Endothelial cell of umbilical vein (primary cell): ENCODE data around the gene TIGIT. TPM values are rescaled to one million over a fixed set of nuclear protein-coding genes. Genes with fewer than 3 reads are reported as not detected.

Source experiments
- BruUV-seq: library from RNA; stranded (reverse); fragments of 400-500 nt; replicated peaks from 2 replicates; lab custom pipeline; 2021; lab: Mats Ljungman, UMichigan
- CTCF ChIA-PET: fragments of 300-600, 350-600 bp; sonication (Branson Sonifier 250); formaldehyde crosslinking; loops from one replicate; lab custom pipeline; 2021; ENCODE audit warnings: antibody characterized with exemption, inconsistent platforms; lab: Charles Lee
- POLR2A ChIA-PET: fragments of 300-600, 350-600 bp; sonication (Branson Sonifier 250); formaldehyde crosslinking; loops from one replicate; lab custom pipeline; 2021; ENCODE audit warnings: antibody characterized with exemption, inconsistent platforms; lab: Charles Lee
- DNase-seq: peaks from one replicate; pipeline ENCODE4 v3.0.0-alpha.2; 2011; ENCODE audit warnings: low read depth, low spot score
- FAIRE-seq: peaks from 2 replicates; lab custom pipeline; 2011; peaks lifted over from hg19 to GRCh38; lab: Jason Lieb, UNC
- H2AFZ ChIP-seq: 2 replicates; pipeline ENCODE4 v1.6.0; 2012; ENCODE audit warnings: low read depth, low read length, control low read depth, inconsistent platforms
- H3K27ac ChIP-seq: 2 replicates; pipeline ENCODE4 v1.5.1; 2011; ENCODE audit warnings: low read depth, mild to moderate bottlenecking, control low read depth, low read length, moderate library complexity; ENCODE audit not compliant: insufficient read depth
- H3K27me3 ChIP-seq, 2 experiments: 2 replicates each; pipeline versions ENCODE4 v1.6.0 to v1.6.1; 2011; ENCODE audit warnings: low read length in 2 of 2, mixed read lengths in 1 of 2; ENCODE audit not compliant: control insufficient read depth in 2 of 2, insufficient read depth in 2 of 2
- H3K36me3 ChIP-seq, 2 experiments: 2 replicates in 1 of 2; 3 replicates in 1 of 2; pipeline ENCODE4 v1.5.1; 2011; ENCODE audit warnings: low read length in 2 of 2, mild to moderate bottlenecking in 1 of 2, moderate library complexity in 1 of 2; ENCODE audit not compliant: control insufficient read depth in 2 of 2, insufficient read depth in 2 of 2; ENCODE audit errors: extremely low read depth in 1 of 2
- H3K4me1 ChIP-seq: 3 replicates; pipeline ENCODE4 v1.5.1; 2011; ENCODE audit warnings: mild to moderate bottlenecking, low read length; ENCODE audit not compliant: control insufficient read depth, insufficient read depth; ENCODE audit errors: extremely low read depth
- H3K4me2 ChIP-seq: 2 replicates; pipeline ENCODE4 v1.6.1; 2011; ENCODE audit warnings: low read length, control low read depth, mixed read lengths; ENCODE audit not compliant: insufficient read depth
- H3K4me3 ChIP-seq, 3 experiments: fragments of 200-600 bp in 1 of 3; sonication (generic), shearing (Covaris generic) in 1 of 3; replicated peaks in 1 of 3; 2 replicates each; pipeline ENCODE4 v1.5.1; 2011 to 2016; ENCODE audit warnings: control low read depth in 3 of 3, low read length in 3 of 3, mild to moderate bottlenecking in 2 of 3, inconsistent platforms in 1 of 3, low read depth in 1 of 3, moderate library complexity in 1 of 3; ENCODE audit not compliant: insufficient read depth in 1 of 3
- H3K79me2 ChIP-seq: 2 replicates; pipeline ENCODE4 v1.6.0; 2012; ENCODE audit warnings: low read length, inconsistent platforms; ENCODE audit not compliant: control insufficient read depth, insufficient read depth
- H3K9ac ChIP-seq: replicated peaks from 2 replicates; pipeline ENCODE3; 2011; ENCODE audit warnings: low read length, control low read depth; ENCODE audit not compliant: insufficient read depth; ENCODE audit errors: extremely low read depth
- H3K9me1 ChIP-seq: replicated peaks from 3 replicates; pipeline ENCODE4 v1.6.0; 2011; ENCODE audit warnings: mild to moderate bottlenecking, low read length; ENCODE audit not compliant: control insufficient read depth, insufficient read depth; ENCODE audit errors: extremely low read depth
- H3K9me3 ChIP-seq: replicated peaks from 2 replicates; pipeline ENCODE4 v1.5.1; 2012; ENCODE audit warnings: low read length, inconsistent platforms; ENCODE audit not compliant: control insufficient read depth, insufficient read depth
- H4K20me1 ChIP-seq: replicated peaks from 2 replicates; pipeline ENCODE3; 2011; ENCODE audit warnings: mild to moderate bottlenecking, low read length; ENCODE audit not compliant: control insufficient read depth, insufficient read depth; ENCODE audit errors: extremely low read depth
- EZH2 ChIP-seq: IDR thresholded peaks from 2 replicates; pipeline ENCODE4 v1.6.1; 2012; ENCODE audit warnings: borderline replicate concordance, low read depth, mild to moderate bottlenecking, moderate library complexity, low read length, inconsistent platforms; ENCODE audit not compliant: severe bottlenecking
- FOS ChIP-seq: IDR thresholded peaks from 2 replicates; pipeline ENCODE4 v1.6.1; 2011; ENCODE audit warnings: mild to moderate bottlenecking, low read length, moderate library complexity, borderline replicate concordance; ENCODE audit not compliant: insufficient read depth
- MAX ChIP-seq: IDR thresholded peaks from 2 replicates; pipeline ENCODE4 v1.6.1; 2011; ENCODE audit not compliant: insufficient read depth, insufficient read length
- POLR2AphosphoS5 ChIP-seq: IDR thresholded peaks from 2 replicates; pipeline ENCODE4 v1.6.1; 2012; ENCODE audit warnings: low read depth, mild to moderate bottlenecking, control low read depth, low read length, moderate library complexity; ENCODE audit not compliant: insufficient read depth
- dilution Hi-C: fragments of 300-500 bp; cut with MboI; formaldehyde crosslinking; loops from one replicate; pipeline ENCODE4 v1.15.0; 2019; ENCODE audit warnings: low sequenced_read_pairs; ENCODE audit not compliant: extremely low pct_ligation_motif_present
- intact Hi-C: fragments of 100-400 bp; cut with micrococcal nuclease; formaldehyde crosslinking; loops from one replicate; pipeline ENCODE4 v1.10.0; 2022
- polyA plus RNA-seq, 4 experiments: library from polyadenylated mRNA; depleted of rRNA in 3 of 4; stranded (reverse) in 3 of 4; unstranded in 1 of 4; fragments of >200 nt; gene quantifications; 2 replicates each; pipeline versions ENCODE4 v1.2.1 to v1.2.3, GENCODE V29; 2011 to 2012; ENCODE audit warnings: missing spikeins in 1 of 4
- total RNA-seq: library from RNA; stranded (reverse); gene quantifications from 2 replicates; pipeline ENCODE4 v1.2.3, GENCODE V29; 2021

The TIGIT gene
- total and polyA plus RNA-seq, 2 donors (not counting 3 experiments of a cell fraction or from before 2014, with no cell fraction given), result not detected

- no peaks in the 10 kb centered on the region for H3K9me3 ChIP-seq
- H3K79me2 ChIP-seq, result no peaks in the 10 kb centered on the region
Observed at GRCh38 chr3:114333180-114333922, 39.5 kb downstream of the TIGIT start.

GRCh38 chr3:114333923-114334240 is 40.1 kb downstream of the TIGIT start:
- H4K20me1 ChIP-seq, result no peaks in the 10 kb centered on the region
- intact Hi-C loops, result no loop called here
- H3K27ac ChIP-seq, result no peak overlapping the region
- BruUV-seq, result no TSS peak
- FAIRE-seq (no peak), DNase-seq (no peak)
- H3K4me3 ChIP-seq, result no peak overlapping the region
- H3K36me3 ChIP-seq, result peaks cover 0 to 1% of the 10 kb centered on the region in 2 experiments
- no peaks in the 10 kb centered on the region for H3K9me1 ChIP-seq
- ChIA-PET POLR2A (no interaction called here), CTCF (interaction anchor here (1.0 to 1.1 kb wide), 2 partner anchors 13 to 64 kb away, joined by 3 read pairs; no protein-coding TSS in a partner anchor)
- no peaks in the 10 kb centered on the region for H3K9me3 ChIP-seq
- H2AFZ ChIP-seq, result no peak overlapping the region
- H3K4me2 ChIP-seq, result no peak overlapping the region
- dilution Hi-C loops, result no loop called here
- H3K4me1 ChIP-seq, result no peaks in the 10 kb centered on the region
- H3K27me3 ChIP-seq, result no peaks in the 10 kb centered on the region
- H3K79me2 ChIP-seq, result no peaks in the 10 kb centered on the region
- TF ChIP-seq POLR2AphosphoS5 (no peak), FOS (no peak), MAX (no peak)
- H3K9ac ChIP-seq, result no peak overlapping the region

More at GRCh38 chr3:114333180-114333922, 39.5 kb downstream of the TIGIT start:
- Histone ChIP-seq H3K27me3 (no peaks in the 10 kb centered on the region), H3K36me3 (peaks cover 0 to 1% of the 10 kb centered on the region in 2 experiments), H2AFZ (no peak overlapping the region), H3K4me2 (no peak overlapping the region), H3K9ac (no peak overlapping the region), H4K20me1 (no peaks in the 10 kb centered on the region), H3K9me1 (no peaks in the 10 kb centered on the region), H3K4me3 (no peak overlapping the region), H3K4me1 (no peaks in the 10 kb centered on the region), H3K27ac (no peak overlapping the region)
- FAIRE-seq (no peak), DNase-seq (no peak)
- ChIA-PET POLR2A (no interaction called here), CTCF (interaction anchor here (1.1 kb wide), 1 partner anchor 14 kb away, joined by 3 read pairs; no protein-coding TSS in a partner anchor)
- no TSS peak for BruUV-seq
- dilution Hi-C loops, result no loop called here
- intact Hi-C loops, result no loop called here
- no peak for TF ChIP-seq EZH2
